Motor neuron (in vitro differentiated cells): ENCODE results near the gene NLRP5. TPM values are rescaled to one million over a fixed set of nuclear protein-coding genes. Genes with fewer than 3 reads are reported as not detected.
"Not testable (repeated sequence)": the region's sequence is repeated elsewhere in the genome, so short reads cannot be mapped to it uniquely, and the experiment has no call there.

Experiments
- ATAC-seq, 8 experiments: fragments of 200-7000 bp; cut with Tn5 transposase; replicated peaks in 6 of 8; 2 replicates each; pipeline ENCODE4 v1.8.0; 2021; ENCODE audit warnings: mild to moderate bottlenecking in 8 of 8, moderate library complexity in 8 of 8
- H3K27ac ChIP-seq, 2 donors: fragments of 250-450 bp; sonication (Bioruptor Pico); 2 replicates each; pipeline ENCODE4 v1.9.0; 2021; ENCODE audit warnings: antibody characterized with exemption in 2 of 2, mild to moderate bottlenecking in 2 of 2, moderate library complexity in 1 of 2
- H3K4me1 ChIP-seq, 2 donors: fragments of 250-450 bp; sonication (Bioruptor Pico); replicated peaks in 1 of 2; 2 replicates each; pipeline ENCODE4 v1.6.1; 2021; ENCODE audit warnings: antibody characterized with exemption in 2 of 2, mild to moderate bottlenecking in 2 of 2, moderate library complexity in 1 of 2
- H3K4me3 ChIP-seq, 5 donors: fragments of 250-450 bp; sonication (Bioruptor Pico); 2 replicates each; pipeline ENCODE4 v1.9.0; 2021; ENCODE audit warnings: antibody characterized with exemption in 5 of 5, mild to moderate bottlenecking in 5 of 5, moderate library complexity in 4 of 5
- WGBS, 10 experiments: fragments of 450-650 bp; shearing (Covaris generic); methylation state at CpG; one replicate each; pipeline ENCODE4 v1.0.0; 2022; 5-methylcytosine and 5-hydroxymethylcytosine counted together
- in situ Hi-C, 9 experiments: fragments of 400-800 bp; cut with MboI; loops; one replicate each; pipeline ENCODE4 v1.15.0; 2021; ENCODE audit warnings: low sequenced_read_pairs in 9 of 9, low pct_unique_long_range_greater_than_20kb in 2 of 9; ENCODE audit not compliant: unreplicated experiment in 9 of 9
- total RNA-seq, 8 experiments: library from RNA; unstranded; fragments of 300-600 nt; gene quantifications; 2 replicates each; pipeline versions ENCODE4 v1.2.3 to v1.2.4, GENCODE V29; 2022

The NLRP5 gene
- total RNA-seq, 8 experiments from 2014 or later, result 0.10 to 0.14 (median 0.10) TPM; not detected in 5

- ATAC-seq, result no peak
- H3K4me1 ChIP-seq, result no peaks in the 10 kb centered on the region
- H3K4me3 ChIP-seq, result no peak overlapping the region
- in situ Hi-C loops, result no loop called here
- WGBS, 10 experiments, result 0 to 44% (median 12%) methylated on average over 1 of the region's 1 CpG; no CpG with 5 or more reads in 2 of the 10 experiments
- H3K27ac ChIP-seq, result no peak overlapping the region
Observed at GRCh38 chr19:56014765-56015164, 28.2 kb downstream of the NLRP5 start.

- H3K27ac ChIP-seq, result no peak overlapping the region
- no peak for ATAC-seq
- 0 to 64% (median 22%) methylated on average over 1 to 5 of the region's 5 CpGs for WGBS, 10 experiments
- in situ Hi-C loops, result no loop called here
- H3K4me3 ChIP-seq, result no peak overlapping the region
- H3K4me1 ChIP-seq, result no peaks in the 10 kb centered on the region
Observed at GRCh38 chr19:56015756-56016155, 29.2 kb downstream of the NLRP5 start.

- H3K4me1 ChIP-seq, H3K27ac ChIP-seq, in situ Hi-C loops, ATAC-seq, H3K4me3 ChIP-seq: not testable (repeated sequence)
- no CpG with 5 or more reads among the region's 2 CpGs for WGBS, 10 experiments
Observed at GRCh38 chr19:56019325-56019724, 32.8 kb downstream of the NLRP5 start.

- ATAC-seq, in situ Hi-C loops: not testable (repeated sequence)
- 15 to 80% (median 52%) methylated on average over 2 to 4 of the region's 7 CpGs; no CpG with 5 or more reads in 6 of the 10 experiments for WGBS, 10 experiments
Observed at GRCh38 chr19:56020355-56020975, 33.9 kb downstream of the NLRP5 start.

GRCh38 chr19:56026769-56027168 lies 40.2 kb downstream of the NLRP5 start:
- H3K27ac ChIP-seq, result no peak overlapping the region
- in situ Hi-C loops, result no loop called here
- no peak overlapping the region for H3K4me3 ChIP-seq
- no peaks in the 10 kb centered on the region for H3K4me1 ChIP-seq
- WGBS, 10 experiments, result 53 to 90% (median 79%) methylated on average over 2 to 10 of the region's 15 CpGs; no CpG with 5 or more reads in 5 of the 10 experiments
- ATAC-seq, result no peak

More at GRCh38 chr19:56020355-56020975, 33.9 kb downstream of the NLRP5 start:
- H3K4me1 ChIP-seq, H3K4me3 ChIP-seq, H3K27ac ChIP-seq: not testable (repeated sequence)

- Histone ChIP-seq H3K4me3 (no peak overlapping the region), H3K4me1 (no peaks in the 10 kb centered on the region), H3K27ac (no peak overlapping the region)
- 30 to 80% (median 63%) methylated on average over 1 to 13 of the region's 18 CpGs; no CpG with 5 or more reads in 2 of the 10 experiments for WGBS, 10 experiments
- in situ Hi-C loops, result loop anchor here in 3 of 9 experiments (25.0 kb wide), 2 partner anchors 284 to 309 kb away; no protein-coding TSS in a partner anchor
- ATAC-seq, result no peak
Observed at GRCh38 chr19:56053596-56053995, 67.0 kb downstream of the NLRP5 start.

GRCh38 chr19:56066152-56067023 lies 79.8 kb downstream of the NLRP5 start:
- H3K4me3 ChIP-seq, result peak overlapping the region; percentile 6 to 40 (median 28)
- in situ Hi-C loops, result loop anchor here in 3 of 9 experiments (25.0 kb wide), 2 partner anchors 271 to 296 kb away; no protein-coding TSS in a partner anchor
- WGBS, 10 experiments, result 0 to 75% (median 15%) methylated on average over 1 to 18 of the region's 39 CpGs
- ATAC-seq, result peak; percentile 84 to 99 (median 98)
- H3K27ac ChIP-seq, result no peak overlapping the region
- H3K4me1 ChIP-seq, result no peaks in the 10 kb centered on the region

- 13 to 80% (median 50%) methylated on average over 1 to 3 of the region's 3 CpGs; no CpG with 5 or more reads in 2 of the 10 experiments for WGBS, 10 experiments
- in situ Hi-C loops, result loop anchor here in 4 of 9 experiments (10.0 to 25.0 kb wide), 3 partner anchors 95 to 293 kb away; no protein-coding TSS in a partner anchor
- Histone ChIP-seq H3K27ac (no peak overlapping the region), H3K4me1 (no peaks in the 10 kb centered on the region), H3K4me3 (no peak overlapping the region)
- ATAC-seq, result no peak
Observed at GRCh38 chr19:56069642-56070041, 83.1 kb downstream of the NLRP5 start.

- Histone ChIP-seq H3K27ac (no peak overlapping the region), H3K4me1 (no peaks in the 10 kb centered on the region), H3K4me3 (no peak overlapping the region)
- 0 to 77% (median 54%) methylated on average over 1 to 4 of the region's 4 CpGs; no CpG with 5 or more reads in 2 of the 10 experiments for WGBS, 10 experiments
- no peak for ATAC-seq
- in situ Hi-C loops, result loop anchor here in 4 of 9 experiments (10.0 to 25.0 kb wide), 3 partner anchors 94 to 291 kb away; no protein-coding TSS in a partner anchor
Observed at GRCh38 chr19:56071151-56071550, 84.6 kb downstream of the NLRP5 start.

- peaks cover 0 to 3% of the 10 kb centered on the region in 2 donors for H3K4me1 ChIP-seq
- 0 to 40% (median 0%) methylated on average over 1 to 2 of the region's 5 CpGs; no CpG with 5 or more reads in 4 of the 10 experiments for WGBS, 10 experiments
- no peak overlapping the region for H3K27ac ChIP-seq
- peak; percentile 50 to 81 (median 58) for ATAC-seq
- in situ Hi-C loops, result loop anchor here in 1 of 9 experiments (10.0 to 25.0 kb wide), 2 partner anchors 88 to 236 kb away; partner anchors contain the start of gene ZSCAN5A
- no peak overlapping the region for H3K4me3 ChIP-seq
Observed at GRCh38 chr19:56076498-56076897, 89.9 kb downstream of the NLRP5 start.

GRCh38 chr19:56079609-56080008 lies 93.0 kb downstream of the NLRP5 start:
- in situ Hi-C loops, result loop anchor here in 1 of 9 experiments (10.0 to 25.0 kb wide), 2 partner anchors 85 to 233 kb away; partner anchors contain the start of gene ZSCAN5A
- WGBS, 10 experiments, result 18 to 80% (median 50%) methylated on average over 1 to 3 of the region's 7 CpGs; no CpG with 5 or more reads in 5 of the 10 experiments
- no peak for ATAC-seq

GRCh38 chr19:56080669-56081401 lies 94.3 kb downstream of the NLRP5 start:
- no peak overlapping the region for H3K27ac ChIP-seq
- H3K4me3 ChIP-seq, result peak overlapping the region in 1 of 5 donors; percentile 22
- ATAC-seq, result peak; percentile 53 to 89 (median 64)
- H3K4me1 ChIP-seq, result peaks cover 3% of the 10 kb centered on the region in 2 donors
- in situ Hi-C loops, result loop anchor here in 1 of 9 experiments (25.0 kb wide), 1 partner anchor 231 kb away; the partner anchor contains the start of gene ZSCAN5A
- WGBS, 10 experiments, result 0 to 17% (median 9%) methylated on average over 1 to 16 of the region's 36 CpGs; no CpG with 5 or more reads in 5 of the 10 experiments

More at GRCh38 chr19:56079609-56080008, 93.0 kb downstream of the NLRP5 start:
- Histone ChIP-seq H3K4me3 (no peak overlapping the region), H3K4me1 (peaks cover under 1 to 3% of the 10 kb centered on the region in 2 donors), H3K27ac (no peak overlapping the region)
